ENCODE data around the gene SGO2.

- no peak for TF ChIP-seq CTCF (conservative IDR thresholded peaks at IDR 0.05)
- TF ChIP-seq ZFX (IDR thresholded peaks at IDR 0.05), result no peak
Observed at GRCh38 chr2:200515155-200515554, 10.9 kb upstream of the SGO2 start.
